Natural killer cell (primary cell): ENCODE results near the gene ZNF778. TPM values are rescaled to one million over a fixed set of nuclear protein-coding genes. Genes with fewer than 3 reads are reported as not detected.
A peak's percentile ranks its signal among the peaks of the same experiment; 100 is the strongest.

Experiments
- ATAC-seq, 3 donors: fragments of 150-1000 bp in 2 of 3; fragments of 200-7000 bp in 1 of 3; cut with Tn5 transposase; 1 replicate in 1 of 3; 2 replicates in 2 of 3; pipeline ENCODE4 v1.10.0; 2021; ENCODE audit warnings: mild to moderate bottlenecking in 2 of 3, moderate library complexity in 2 of 3
- DNase-seq, 2 donors: peaks; one replicate each; pipeline versions ENCODE4 v3.0.0 to v3.0.0-alpha.2; 2013 to 2021; ENCODE audit warnings: mixed read lengths in 1 of 2
- H3K27ac ChIP-seq: one replicate; pipeline ENCODE4 v1.5.1; 2013; ENCODE audit warnings: mild to moderate bottlenecking, low read length
- H3K27me3 ChIP-seq: one replicate; pipeline ENCODE4 v1.6.1; 2013; ENCODE audit warnings: low read length; ENCODE audit not compliant: control insufficient read depth, insufficient read depth
- H3K36me3 ChIP-seq: one replicate; pipeline ENCODE4 v1.6.1; 2013; ENCODE audit warnings: low read length; ENCODE audit not compliant: control insufficient read depth, insufficient read depth
- H3K4me1 ChIP-seq: one replicate; pipeline ENCODE4 v1.6.1; 2013; ENCODE audit warnings: low read length; ENCODE audit not compliant: control insufficient read depth, insufficient read depth
- H3K4me3 ChIP-seq: one replicate; pipeline ENCODE4 v1.5.1; 2013; ENCODE audit warnings: low read length
- H3K9me3 ChIP-seq: one replicate; pipeline ENCODE4 v1.6.1; 2013; ENCODE audit warnings: low read length; ENCODE audit not compliant: control insufficient read depth, insufficient read depth
- H3K27ac Mint-ChIP-seq, 2 donors: one replicate each; pipeline ENCODE4 v1.8.0; 2022; ENCODE audit warnings: mild to moderate bottlenecking in 2 of 2, mixed read lengths in 2 of 2, moderate library complexity in 1 of 2
- H3K27me3 Mint-ChIP-seq, 2 donors: one replicate each; pipeline ENCODE4 v1.8.0; 2022; ENCODE audit warnings: low read depth in 2 of 2, mixed read lengths in 2 of 2
- H3K36me3 Mint-ChIP-seq: one replicate; pipeline ENCODE4 v1.8.0; 2022; ENCODE audit warnings: mixed read lengths
- H3K4me1 Mint-ChIP-seq, 2 donors: one replicate each; pipeline ENCODE4 v1.8.0; 2022; ENCODE audit warnings: mixed read lengths in 2 of 2
- H3K4me3 Mint-ChIP-seq: one replicate; pipeline ENCODE4 v1.8.0; 2022; ENCODE audit warnings: mild to moderate bottlenecking, moderate library complexity, mixed read lengths
- H3K9me3 Mint-ChIP-seq, 2 donors: one replicate each; pipeline ENCODE4 v1.8.0; 2022; ENCODE audit warnings: mixed read lengths in 2 of 2
- WGBS: methylation state at CpG from one replicate; pipeline ENCODE4 v1.1.7; 2013; ENCODE audit warnings: missing lambda C conversion rate; ENCODE audit not compliant: insufficient coverage; 5-methylcytosine and 5-hydroxymethylcytosine counted together
- intact Hi-C: fragments of 100-400 bp; cut with micrococcal nuclease; formaldehyde crosslinking; loops from one replicate; pipeline ENCODE4 v1.14.2; 2022
- total RNA-seq, 4 donors: library from RNA; stranded (reverse); fragments of 120-200 nt in 1 of 4; gene quantifications; one replicate each; pipeline versions ENCODE4 v1.2.3 to v1.2.4, GENCODE V29; 2013 to 2022
- TF ChIP-seq, protein P1 (sequence below): fragments of 200-600 bp; IDR thresholded peaks from one replicate; pipeline ENCODE4 v1.8.0; 2022; ENCODE audit warnings: antibody characterized with exemption

The ZNF778 gene
- total RNA-seq, 3 donors from 2014 or later (not counting 1 experiment from before 2014, with no cell fraction given): 7.0 to 14.1 (median 11.8) TPM

DNA sequence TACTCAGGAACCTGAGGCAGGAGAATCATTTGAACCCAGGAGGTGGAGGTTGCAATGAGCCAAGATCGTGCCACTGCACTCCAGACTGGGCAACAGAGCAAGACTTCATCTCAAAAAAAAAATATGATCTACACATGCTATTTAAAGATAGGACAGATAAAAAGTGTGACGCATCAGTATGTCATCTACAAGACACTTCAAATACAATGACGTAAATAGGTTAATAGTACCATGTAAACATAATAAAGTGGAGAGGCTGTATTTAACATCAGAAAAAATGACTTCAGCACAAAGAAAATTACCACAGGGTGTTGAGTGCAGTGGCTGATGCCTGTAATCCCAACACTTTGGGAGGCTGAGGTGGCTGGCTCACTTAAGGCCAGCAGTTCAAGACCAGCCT lies 20.2 kb downstream of the ZNF778 start:
- Histone ChIP-seq H3K36me3 (peaks cover 4% of the 10 kb centered on the region), H3K4me1 (peaks cover 19% of the 10 kb centered on the region), H3K27me3 (no peaks in the 10 kb centered on the region), H3K27ac (no peak overlapping the region), H3K9me3 (no peaks in the 10 kb centered on the region), H3K4me3 (no peak overlapping the region)
- no peak for DNase-seq
- H3K9me3 Mint-ChIP-seq: peaks cover 0 to 3% of the 10 kb centered on the region in 2 donors
- no peak overlapping the region for H3K4me3 Mint-ChIP-seq
- H3K4me1 Mint-ChIP-seq: peaks cover 0 to 30% of the 10 kb centered on the region in 2 donors
- no peak overlapping the region for H3K27ac Mint-ChIP-seq
- peaks cover 8% of the 10 kb centered on the region for H3K36me3 Mint-ChIP-seq
- intact Hi-C loops: no loop called here
- H3K27me3 Mint-ChIP-seq: no peaks in the 10 kb centered on the region
- TF ChIP-seq, protein P1, sequence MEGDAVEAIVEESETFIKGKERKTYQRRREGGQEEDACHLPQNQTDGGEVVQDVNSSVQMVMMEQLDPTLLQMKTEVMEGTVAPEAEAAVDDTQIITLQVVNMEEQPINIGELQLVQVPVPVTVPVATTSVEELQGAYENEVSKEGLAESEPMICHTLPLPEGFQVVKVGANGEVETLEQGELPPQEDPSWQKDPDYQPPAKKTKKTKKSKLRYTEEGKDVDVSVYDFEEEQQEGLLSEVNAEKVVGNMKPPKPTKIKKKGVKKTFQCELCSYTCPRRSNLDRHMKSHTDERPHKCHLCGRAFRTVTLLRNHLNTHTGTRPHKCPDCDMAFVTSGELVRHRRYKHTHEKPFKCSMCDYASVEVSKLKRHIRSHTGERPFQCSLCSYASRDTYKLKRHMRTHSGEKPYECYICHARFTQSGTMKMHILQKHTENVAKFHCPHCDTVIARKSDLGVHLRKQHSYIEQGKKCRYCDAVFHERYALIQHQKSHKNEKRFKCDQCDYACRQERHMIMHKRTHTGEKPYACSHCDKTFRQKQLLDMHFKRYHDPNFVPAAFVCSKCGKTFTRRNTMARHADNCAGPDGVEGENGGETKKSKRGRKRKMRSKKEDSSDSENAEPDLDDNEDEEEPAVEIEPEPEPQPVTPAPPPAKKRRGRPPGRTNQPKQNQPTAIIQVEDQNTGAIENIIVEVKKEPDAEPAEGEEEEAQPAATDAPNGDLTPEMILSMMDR: no peak
- no peak for ATAC-seq
- WGBS: 100% methylated on average over 1 of the region's 3 CpGs

DNA sequence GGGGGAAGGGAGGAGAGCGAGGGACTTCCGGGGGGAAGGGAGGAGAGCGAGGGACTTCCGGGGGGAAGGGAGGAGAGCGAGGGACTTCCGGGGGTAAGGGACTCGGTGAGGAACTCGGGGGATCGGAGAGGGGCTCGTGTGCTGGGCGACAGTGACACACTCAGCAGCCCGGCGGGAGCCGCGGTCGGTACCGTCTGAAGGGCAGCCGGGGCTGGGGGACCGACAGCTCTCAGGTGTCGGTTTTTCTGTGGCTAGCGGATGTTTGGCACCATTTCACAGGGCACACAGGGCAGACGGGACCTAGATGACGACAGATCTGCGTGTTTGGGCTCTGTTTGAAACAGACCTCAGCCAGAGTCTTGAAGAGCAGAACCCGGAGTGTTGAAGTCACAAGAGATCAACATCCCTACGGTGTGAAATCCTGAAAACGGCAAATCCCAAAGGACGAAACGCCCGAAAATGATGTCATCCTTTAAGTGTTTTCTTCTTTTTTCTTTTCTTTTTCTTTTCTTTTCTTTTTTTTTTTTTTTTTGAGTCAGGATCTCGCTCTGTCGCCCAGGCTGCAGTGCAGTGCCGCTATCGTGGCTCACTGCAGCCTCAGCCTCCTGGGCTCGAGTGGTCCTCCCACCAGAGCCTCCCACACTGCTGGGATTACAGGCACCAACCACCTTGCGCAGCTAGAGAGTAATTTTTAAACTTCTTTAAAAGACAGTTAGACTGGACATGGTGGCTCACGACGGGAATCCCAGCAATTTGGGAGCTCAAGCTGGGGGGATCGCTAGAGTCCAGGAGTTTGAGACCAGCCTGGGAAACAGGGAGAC lies 23.9 kb downstream of the ZNF778 start:
- Mint-ChIP-seq H3K4me1 (peaks cover 4 to 30% of the 10 kb centered on the region in 2 donors), H3K27ac (peak overlapping the region; percentile 95 to 96), H3K36me3 (no peaks in the 10 kb centered on the region), H3K27me3 (no peaks in the 10 kb centered on the region), H3K4me3 (peak overlapping the region; percentile 95), H3K9me3 (no peaks in the 10 kb centered on the region)
- DNase-seq (peak; percentile 81 to 94), ATAC-seq (peak; percentile 79 to 90 (median 81))
- intact Hi-C loops: loop anchor here (2.0 to 10.0 kb wide), 2 partner anchors 47 to 73 kb away; no protein-coding TSS in a partner anchor
- TF ChIP-seq, protein P1: no peak
- Histone ChIP-seq H3K36me3 (no peaks in the 10 kb centered on the region), H3K9me3 (no peaks in the 10 kb centered on the region), H3K27me3 (no peaks in the 10 kb centered on the region), H3K4me3 (peak overlapping the region; percentile 84), H3K27ac (peak overlapping the region; percentile 99), H3K4me1 (peaks cover 19% of the 10 kb centered on the region)
- 10% methylated on average over 38 of the region's 39 CpGs for WGBS

DNA sequence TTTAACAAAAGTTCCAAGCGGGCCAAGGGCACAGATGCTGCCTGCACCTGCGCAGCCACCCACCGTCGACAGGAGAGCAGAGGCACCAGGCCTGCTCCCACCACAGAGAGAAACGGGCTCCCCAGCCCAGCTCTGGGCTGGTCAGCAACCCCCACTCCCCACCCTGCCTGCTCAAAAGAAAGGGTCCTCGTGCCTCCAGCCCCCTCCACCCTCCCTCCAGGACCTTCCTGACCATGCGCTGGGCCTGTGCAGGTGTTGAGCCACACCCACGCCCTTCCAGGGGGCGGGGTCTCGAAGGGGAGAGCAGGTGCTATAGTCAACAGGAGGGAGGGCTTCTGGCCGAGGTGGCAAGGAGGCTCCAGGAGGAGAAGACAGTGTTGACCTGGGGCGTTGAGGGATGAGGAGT lies 25.3 kb downstream of the ZNF778 start:
- no peaks in the 10 kb centered on the region for H3K27me3 ChIP-seq
- H3K9me3 Mint-ChIP-seq: no peaks in the 10 kb centered on the region
- H3K4me3 Mint-ChIP-seq: peak overlapping the region; percentile 4
- TF ChIP-seq, protein P1: no peak
- WGBS: 58% methylated on average over 12 of the region's 12 CpGs
- no peaks in the 10 kb centered on the region for H3K27me3 Mint-ChIP-seq
- no peaks in the 10 kb centered on the region for H3K9me3 ChIP-seq
- peaks cover 26% of the 10 kb centered on the region for H3K4me1 ChIP-seq
- DNase-seq: no peak
- no peak for ATAC-seq
- no peaks in the 10 kb centered on the region for H3K36me3 ChIP-seq
- intact Hi-C loops: loop anchor here (10.0 kb wide), 1 partner anchor 72 kb away; no protein-coding TSS in a partner anchor
- H3K27ac Mint-ChIP-seq: peak overlapping the region; percentile 59 to 87
- no peaks in the 10 kb centered on the region for H3K36me3 Mint-ChIP-seq
- peaks cover 6 to 30% of the 10 kb centered on the region in 2 donors for H3K4me1 Mint-ChIP-seq
- H3K4me3 ChIP-seq: no peak overlapping the region
- H3K27ac ChIP-seq: no peak overlapping the region
